GM19463 (cell line): ENCODE data around the gene TMCC1.
A peak's percentile ranks its signal among the peaks of the same experiment; 100 is the strongest.
"Not testable (repeated sequence)": the region's sequence is repeated elsewhere in the genome, so short reads cannot be mapped to it uniquely, and the experiment has no call there.

Experiments used
- ATAC-seq: cut with Tn5 transposase; IDR thresholded peaks from one replicate; pipeline ENCODE4 v1.9.1; 2021; ENCODE audit warnings: mild to moderate bottlenecking, moderate library complexity; ENCODE audit not compliant: unreplicated experiment

The TMCC1 gene

GRCh38 chr3:129655291-129655700, 238.2 kb downstream of the TMCC1 start:
- ATAC-seq: no peak

GRCh38 chr3:129654131-129654530, 239.4 kb downstream of the TMCC1 start:
- no peak for ATAC-seq

GRCh38 chr3:129653019-129653418, 240.5 kb downstream of the TMCC1 start:
- no peak for ATAC-seq

DNA sequence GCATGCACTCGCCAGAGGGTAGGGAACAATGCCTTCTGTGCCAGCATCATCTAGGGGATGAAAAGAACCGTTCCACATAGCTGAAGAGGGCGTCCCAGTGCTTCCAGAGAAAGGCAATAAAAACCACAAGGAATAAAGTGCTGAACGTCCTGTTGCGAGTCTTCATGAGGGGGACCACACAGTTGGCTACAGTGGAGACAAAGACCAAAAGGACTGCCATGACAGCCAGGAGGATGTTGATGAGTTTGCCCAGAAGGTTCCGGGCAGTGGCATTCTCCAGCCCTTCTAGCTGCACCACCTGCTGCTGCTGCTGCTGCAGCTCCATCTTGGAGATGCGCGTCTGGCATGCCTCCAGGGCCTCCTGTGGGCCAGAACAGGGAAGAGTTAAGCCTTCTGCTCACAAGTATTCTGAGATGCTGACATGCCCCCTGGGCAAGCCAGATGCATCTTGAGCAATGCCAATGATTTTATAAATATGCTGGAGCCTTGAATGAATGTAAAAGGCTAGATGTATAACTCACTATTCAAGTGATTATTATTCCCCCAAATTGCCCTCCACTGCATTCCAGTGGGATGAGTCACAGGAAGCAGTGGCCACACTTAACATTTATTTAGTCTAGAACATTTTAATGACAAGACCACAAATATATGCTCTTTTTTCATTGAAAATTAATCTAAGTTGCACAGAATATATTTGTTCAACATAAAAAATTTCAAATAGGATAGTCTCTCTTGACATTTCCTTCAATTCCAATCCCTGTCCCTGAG, 241.9 kb downstream of the TMCC1 start:
- no peak for ATAC-seq

- ATAC-seq: no peak
These were observed 243.1 kb downstream of the TMCC1 start for GRCh38 chr3:129650256-129650872.

DNA sequence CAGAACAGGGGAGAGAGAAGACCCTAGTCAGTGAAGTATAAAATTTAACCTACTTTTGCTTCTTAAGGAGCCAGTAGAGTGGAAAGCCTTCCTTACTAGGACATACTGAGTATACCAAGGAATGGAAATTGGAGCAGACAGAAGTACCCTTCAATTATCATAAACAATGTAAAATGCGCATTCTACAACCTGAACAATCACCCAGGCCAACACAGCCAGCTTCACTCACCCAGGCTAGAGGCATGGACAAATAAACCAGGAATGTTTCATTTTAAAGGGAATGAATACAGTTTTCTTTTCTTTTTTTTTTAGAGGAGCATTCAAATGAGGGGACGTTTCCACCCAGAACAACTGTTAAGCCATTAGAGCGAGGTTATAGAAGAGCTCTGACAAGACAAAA, 245.1 kb downstream of the TMCC1 start:
- ATAC-seq: no peak

DNA sequence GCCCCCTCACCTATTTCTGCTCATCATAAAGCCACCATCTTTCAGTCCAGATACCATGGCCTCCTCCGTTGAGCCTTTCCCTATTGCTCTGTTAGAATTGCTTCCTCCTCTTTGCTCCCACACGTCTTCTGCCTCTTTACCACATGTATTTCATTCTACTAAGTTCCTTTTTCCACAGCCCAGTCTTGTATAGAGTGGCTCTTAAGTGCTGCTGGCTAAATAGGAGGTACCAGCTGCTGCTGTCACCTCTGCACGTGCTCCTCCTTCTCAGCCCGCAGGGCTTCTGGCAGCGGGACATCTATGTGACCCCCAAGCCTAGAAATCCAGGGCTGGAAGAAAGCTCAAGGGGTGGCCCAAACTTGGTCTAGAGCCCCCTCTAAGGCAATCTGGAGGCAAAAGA, 248.2 kb downstream of the TMCC1 start:
- ATAC-seq: no peak

- ATAC-seq: no peak
These were observed 248.7 kb downstream of the TMCC1 start for GRCh38 chr3:129644836-129645235.

- not testable (repeated sequence) for ATAC-seq
These were observed 251.8 kb downstream of the TMCC1 start for GRCh38 chr3:129641567-129642260.

DNA sequence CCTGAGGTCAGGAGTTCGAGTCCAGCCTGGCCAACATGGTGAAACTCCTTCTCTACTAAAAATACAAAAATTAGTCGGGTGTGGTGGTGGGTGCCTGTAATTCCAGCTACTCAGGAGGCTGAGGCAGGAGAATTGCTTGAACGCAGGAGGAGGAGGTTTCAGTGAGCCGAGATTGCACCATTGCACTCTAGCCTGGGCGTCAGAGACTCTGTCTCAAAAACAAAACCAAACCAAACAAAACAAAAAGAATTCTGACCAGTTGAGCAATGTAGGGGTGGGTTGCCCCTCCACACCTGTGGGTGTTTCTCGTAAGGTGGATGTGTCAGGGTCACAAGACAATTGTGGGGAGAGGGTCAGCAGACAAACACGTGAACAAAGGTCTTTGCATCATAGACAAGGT, 252.5 kb downstream of the TMCC1 start:
- not testable (repeated sequence) for ATAC-seq

DNA sequence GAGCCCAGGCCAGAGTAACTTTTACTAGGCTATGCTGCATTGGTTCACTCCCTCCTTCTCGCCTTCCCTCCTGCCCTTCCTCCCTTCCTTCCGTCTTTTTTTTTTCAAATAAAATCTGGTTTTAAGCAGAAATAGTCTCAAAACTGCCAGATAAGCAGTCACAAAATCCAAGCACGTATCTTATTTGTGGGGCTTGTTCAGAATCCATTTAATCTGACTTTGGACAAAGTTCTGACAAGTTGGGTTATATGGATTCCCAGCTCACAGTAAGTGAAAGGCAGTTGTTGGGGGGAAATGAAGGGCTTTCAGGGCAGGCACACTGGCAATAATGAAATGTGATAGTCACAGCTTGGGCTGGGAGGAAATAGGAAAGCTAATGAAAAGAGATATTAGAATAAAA, 255.0 kb downstream of the TMCC1 start:
- ATAC-seq: no peak

DNA sequence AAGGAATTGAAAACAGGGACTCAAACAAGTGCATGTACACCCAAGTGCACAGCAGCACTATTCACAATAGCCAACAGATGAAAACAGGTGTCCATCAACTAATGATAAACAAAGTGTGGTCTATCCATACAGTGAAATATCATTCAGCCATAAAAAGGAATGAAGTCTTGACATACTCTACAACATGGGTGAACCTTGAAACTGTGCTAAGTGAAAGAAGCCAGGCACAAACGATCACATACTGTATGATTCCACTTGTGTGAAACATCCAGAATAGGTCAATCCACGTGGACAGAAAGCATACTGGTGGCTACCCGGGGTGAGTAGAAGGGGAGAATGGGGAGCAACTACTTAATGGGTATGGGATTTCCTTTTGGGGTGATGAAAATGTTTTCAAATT, 257.4 kb downstream of the TMCC1 start:
- no peak for ATAC-seq

- no peak for ATAC-seq
These were observed 257.9 kb downstream of the TMCC1 start for GRCh38 chr3:129635656-129636055.

GRCh38 chr3:129633751-129634481, 259.6 kb downstream of the TMCC1 start:
- ATAC-seq: no peak

DNA sequence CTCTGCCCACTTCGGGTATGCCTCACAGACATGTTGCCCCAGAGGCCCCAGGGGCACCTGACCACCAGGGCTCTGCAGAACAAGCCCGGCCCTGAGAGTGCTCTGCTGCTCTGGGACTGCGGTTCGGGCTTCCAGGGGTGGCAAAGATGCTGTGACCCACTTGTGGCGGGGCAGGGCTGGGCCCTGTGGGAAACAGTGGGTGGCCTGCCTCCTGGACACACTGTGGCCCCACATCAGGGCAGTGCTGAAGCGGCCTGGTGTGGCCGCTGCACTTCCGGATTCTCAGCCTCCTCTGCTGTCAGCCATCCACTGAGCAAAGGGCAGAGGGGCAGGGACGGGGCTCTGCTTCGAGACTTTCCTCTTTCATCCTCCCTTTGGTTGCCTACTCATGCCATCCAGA, 260.5 kb downstream of the TMCC1 start:
- ATAC-seq: no peak

DNA sequence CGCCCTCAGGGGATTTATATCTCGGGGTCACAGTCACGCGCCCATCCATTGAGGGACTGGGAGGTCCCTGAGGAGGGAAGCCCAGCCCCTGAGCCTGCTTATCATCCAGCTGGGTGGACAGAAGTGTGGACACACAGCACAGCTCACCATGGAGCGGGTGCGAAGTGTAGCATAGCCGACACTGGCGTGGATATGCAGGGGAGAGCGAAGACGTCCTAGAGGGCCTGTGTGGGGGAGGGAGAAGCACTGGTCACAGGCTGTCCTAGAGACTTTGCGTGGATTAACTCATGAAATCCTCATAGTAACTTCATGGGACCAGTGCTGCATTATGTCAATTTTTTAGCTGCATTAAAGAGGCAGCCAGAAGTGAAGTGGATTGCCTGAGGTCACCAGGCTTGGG, 261.0 kb downstream of the TMCC1 start:
- ATAC-seq: no peak

- no peak for ATAC-seq
These were observed 261.5 kb downstream of the TMCC1 start for GRCh38 chr3:129632056-129632455.

DNA sequence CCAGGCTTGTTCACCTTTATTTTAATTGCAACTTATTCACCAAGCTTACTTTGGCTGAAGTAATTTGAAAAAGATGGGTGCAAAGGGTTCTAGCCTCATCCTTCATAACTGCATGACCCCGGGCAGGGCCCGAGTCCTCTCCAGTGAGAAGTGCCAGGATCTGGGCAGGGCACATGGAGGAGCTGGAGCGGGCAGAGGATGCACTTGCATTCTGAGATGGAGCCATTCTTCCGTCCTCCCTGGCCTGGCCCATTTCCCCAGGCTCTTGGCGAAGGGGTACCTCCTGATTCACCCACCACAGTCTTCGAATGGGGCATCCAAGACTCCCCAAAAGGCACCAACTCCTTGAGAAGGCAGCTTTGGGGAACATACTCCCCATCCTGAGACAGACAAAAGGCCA, 264.5 kb downstream of the TMCC1 start:
- no peak for ATAC-seq

GRCh38 chr3:129628169-129628522, 265.4 kb downstream of the TMCC1 start:
- ATAC-seq: no peak

- ATAC-seq: peak; percentile 32
These were observed 266.0 kb downstream of the TMCC1 start for GRCh38 chr3:129627350-129628168.
